GM18505 (cell line): Measurements from ENCODE around the gene R3HDM2.

Experiments used
- ATAC-seq: cut with Tn5 transposase; IDR thresholded peaks from one replicate; pipeline ENCODE4 v1.9.1; 2021; ENCODE audit not compliant: unreplicated experiment
- POLR2A ChIP-seq: IDR thresholded peaks from 4 replicates; pipeline ENCODE4 v1.6.1; 2011; ENCODE audit warnings: borderline replicate concordance; ENCODE audit not compliant: insufficient read depth, insufficient read length; ENCODE audit errors: extremely low read depth

R3HDM2 gene

DNA sequence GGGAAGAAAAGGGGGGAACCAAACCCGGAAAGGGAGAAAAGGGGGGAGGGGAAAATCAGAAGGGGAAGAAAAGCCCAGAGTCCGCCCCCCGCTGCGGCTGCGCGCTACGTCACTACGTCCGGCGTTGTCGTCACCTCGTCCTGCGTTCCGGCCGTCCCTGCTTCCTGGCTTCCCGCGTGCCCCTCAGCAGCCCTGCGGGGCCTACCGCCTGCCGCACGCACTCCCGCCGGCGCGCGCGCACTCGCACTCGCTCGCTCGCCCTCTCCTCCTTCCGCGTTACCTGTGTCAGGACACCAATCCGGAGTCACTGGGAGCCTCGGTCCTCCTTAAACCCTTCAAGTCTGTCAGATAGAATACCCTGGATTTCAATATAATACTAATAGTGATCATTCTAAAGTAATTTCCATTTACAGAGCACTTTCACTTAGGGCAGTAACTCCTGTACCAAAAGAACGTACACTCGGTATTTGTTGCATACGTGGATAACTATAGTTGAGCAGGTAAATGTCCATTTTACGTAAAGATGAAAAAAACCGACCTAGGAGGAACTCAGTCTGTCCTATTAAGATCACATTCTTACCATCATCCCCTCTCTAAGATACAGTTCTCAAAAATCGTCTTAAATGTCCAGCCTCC is at the start of gene R3HDM2:
TSS of gene R3HDM2 (minus strand) at position 113 of the 636 bp plus-strand sequence. CDS start 120,615 bp downstream, outside the sequence.
- ATAC-seq = peak; percentile 92
- TF ChIP-seq POLR2A = peak; percentile 97

DNA sequence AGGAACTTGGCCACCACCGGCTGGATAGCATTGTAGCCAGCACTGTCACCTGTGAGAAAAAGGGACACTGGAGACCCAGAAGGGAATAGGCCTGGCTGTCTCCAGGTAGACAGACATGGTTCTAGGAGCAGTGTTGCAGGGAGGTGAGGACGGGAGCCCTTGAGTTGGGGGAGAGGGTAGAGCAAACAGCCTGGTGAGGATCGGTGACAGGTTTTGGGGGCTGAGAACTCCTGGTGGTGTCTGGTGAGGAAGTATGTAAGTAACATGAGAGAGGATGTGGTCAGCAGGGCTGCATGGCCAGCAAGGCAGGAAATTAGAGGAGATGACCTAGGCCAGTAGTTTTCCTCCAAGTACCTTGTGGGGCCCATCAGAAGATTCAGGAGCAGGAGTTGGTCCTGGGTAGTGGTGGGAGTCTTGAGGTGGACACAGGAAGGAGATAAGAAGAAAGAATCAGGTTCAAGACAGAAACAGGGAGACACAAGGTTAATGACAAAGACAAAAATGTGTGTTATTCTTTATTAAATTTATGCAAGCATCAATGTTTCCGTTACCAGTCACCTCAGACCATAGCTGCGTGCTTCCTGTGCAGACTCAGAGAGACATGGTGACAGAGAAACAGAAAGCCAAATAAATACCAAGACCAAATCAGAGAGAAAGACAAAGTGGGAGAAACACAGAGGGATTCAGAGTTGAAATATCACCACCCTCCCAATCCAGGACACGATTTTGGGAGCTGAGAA is 48.7 kb upstream of the R3HDM2 start, which contains the start of gene ARHGAP9:
TSS of gene ARHGAP9 (minus strand) at position 491 of the 740 bp plus-strand sequence. CDS start at position 31, 460 bp downstream.
- ATAC-seq = peak; percentile 42
- peak; percentile 44 for TF ChIP-seq POLR2A

DNA sequence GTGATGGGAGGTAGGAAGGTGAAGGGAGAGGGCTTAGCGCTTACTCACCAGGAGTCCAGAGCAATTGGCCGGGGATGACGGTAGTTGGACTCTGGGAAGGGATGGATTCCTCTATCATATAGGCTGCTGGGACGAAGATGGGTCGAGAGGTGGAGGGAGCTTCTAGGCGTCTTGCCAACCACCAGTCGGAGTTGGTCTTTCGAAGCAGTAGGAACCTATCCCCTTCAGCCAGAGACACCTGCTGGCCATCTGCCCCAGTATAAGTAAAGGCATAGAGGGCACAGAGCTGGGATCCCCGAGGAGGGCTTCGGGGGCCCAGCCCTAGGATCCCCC is 48.2 kb upstream of the R3HDM2 start:
- TF ChIP-seq POLR2A = no peak
- ATAC-seq = no peak

GRCh38 chr12:57477710-57478681 is 47.2 kb upstream of the R3HDM2 start:
- TF ChIP-seq POLR2A = peak; percentile 61
- ATAC-seq = no peak

DNA sequence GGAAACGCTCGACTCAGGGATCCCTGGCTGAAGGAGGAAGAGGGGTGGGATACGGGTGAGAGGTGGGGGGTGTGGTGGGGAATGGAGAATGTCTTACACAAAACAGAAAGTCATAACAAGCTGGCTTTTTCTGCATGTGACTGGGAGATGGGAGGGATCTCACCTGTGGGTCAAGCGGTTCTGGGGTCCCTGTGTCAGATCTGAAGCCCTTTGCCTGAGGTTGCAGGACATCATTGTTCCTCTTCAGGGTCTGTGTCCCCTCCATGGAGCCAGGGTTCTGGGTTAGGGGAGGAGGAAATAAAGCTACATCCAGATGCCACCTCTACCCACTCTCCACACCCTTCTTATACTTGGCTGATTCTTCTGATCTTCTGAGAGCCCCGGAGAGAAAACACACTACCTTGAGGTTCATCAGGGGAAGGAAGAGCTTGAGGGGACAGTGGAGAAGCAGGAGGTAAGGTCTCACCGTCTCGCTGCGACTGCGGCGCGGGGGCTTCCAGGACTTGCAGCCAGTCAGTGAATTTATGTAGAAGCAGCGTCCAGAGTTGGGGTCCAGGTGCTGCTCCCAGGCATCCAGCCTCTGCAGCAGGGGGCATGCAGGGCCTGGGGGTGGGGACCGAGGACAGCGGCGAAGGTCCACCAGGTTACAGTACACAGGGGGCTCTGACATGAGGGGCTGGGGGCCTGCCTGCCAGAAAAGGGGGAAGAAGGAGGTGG is 46.3 kb upstream of the R3HDM2 start:
- TF ChIP-seq POLR2A = peak; percentile 12
- ATAC-seq = no peak

- TF ChIP-seq POLR2A = peak; percentile 66
- peak; percentile 41 for ATAC-seq
Observed at GRCh38 chr12:57476162-57476992, 45.5 kb upstream of the R3HDM2 start.

DNA sequence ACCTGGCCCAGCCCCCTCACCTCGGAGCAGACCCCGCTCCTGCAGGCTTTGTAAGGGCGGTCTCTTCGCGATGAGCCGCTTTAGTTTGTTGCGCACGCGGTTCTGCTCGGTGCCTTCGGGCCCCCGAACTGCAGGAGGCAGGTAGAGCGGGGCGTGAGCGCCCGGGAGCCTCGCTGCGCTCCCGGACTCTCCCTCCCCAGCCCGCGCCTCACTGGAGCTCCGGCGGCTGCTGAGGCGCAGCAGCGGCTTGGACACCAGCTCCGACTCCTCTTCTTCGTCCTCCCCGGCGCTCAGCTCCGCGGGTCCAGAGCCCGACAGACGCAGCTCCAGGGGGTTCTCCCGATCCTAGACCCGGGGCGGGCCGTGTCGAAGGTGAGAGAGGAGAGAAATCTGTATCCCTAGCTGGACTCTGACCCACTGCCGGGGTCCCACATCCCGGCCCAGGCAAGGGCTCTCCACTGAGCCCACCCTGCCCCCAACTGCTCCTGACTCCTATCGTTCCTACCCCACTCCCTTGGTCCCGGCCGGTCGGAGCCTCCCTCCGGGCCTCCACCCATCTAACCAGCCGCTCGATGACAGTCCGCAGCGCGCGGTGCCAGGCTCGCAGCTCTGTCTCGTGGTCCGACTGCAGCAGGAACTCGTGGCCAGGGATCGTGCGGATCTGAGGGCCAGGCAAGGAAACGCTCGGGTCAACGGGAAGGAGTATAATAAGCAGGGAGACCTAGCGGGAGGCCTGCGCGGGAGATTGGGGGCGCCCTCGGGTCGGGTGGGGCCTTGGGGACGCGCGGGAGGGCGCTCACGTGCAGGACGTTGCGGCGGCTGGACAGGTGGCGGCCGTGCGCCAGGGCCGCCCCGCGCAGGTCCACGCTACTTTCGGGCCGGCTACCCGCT is 44.7 kb upstream of the R3HDM2 start:
- TF ChIP-seq POLR2A = peak; percentile 17
- peak; percentile 5 for ATAC-seq

- TF ChIP-seq POLR2A = no peak
- no peak for ATAC-seq
Observed at GRCh38 chr12:57474862-57475261, 44.0 kb upstream of the R3HDM2 start.

DNA sequence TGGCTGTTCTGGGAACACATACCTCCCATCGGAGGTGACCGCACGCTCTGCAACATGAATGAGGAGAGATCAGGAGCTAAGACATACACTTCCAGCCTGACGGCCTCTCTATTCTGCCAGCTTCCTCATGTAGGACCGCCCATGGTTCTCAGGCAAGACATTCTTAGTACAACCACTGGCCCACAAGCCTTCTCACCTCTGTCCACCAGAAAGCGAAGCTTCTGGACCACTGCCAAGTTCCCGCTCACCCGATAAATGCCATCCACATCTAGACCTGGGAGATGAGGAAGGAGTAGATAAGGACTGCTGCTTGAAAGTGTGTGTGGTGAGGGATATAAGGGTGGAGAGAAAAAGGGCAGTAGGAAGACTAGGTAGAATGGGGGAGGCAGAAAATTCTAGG is 43.6 kb upstream of the R3HDM2 start:
- no peak for TF ChIP-seq POLR2A
- no peak for ATAC-seq

GRCh38 chr12:57473886-57474285 is 43.0 kb upstream of the R3HDM2 start:
- no peak for TF ChIP-seq POLR2A
- ATAC-seq = no peak

DNA sequence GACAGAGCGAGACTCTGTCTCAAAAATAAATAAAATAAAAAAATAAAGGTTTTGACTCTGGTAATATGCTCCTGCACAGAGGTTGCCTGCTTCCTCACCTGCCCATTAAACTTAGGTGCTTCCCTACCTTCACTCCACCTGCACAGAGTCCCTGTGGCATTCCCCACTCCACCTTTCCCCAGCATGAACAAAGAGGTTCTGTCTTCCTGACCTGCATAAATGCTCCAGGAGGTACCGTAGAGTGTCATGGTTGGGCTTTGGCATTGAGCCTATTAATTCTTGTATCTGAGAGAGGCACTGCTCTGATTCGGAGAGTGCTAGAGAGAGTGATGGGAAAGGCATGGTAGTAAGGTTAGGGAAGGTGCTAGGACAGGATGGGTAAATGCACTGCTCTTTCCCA is 42.5 kb upstream of the R3HDM2 start:
- no peak for TF ChIP-seq POLR2A
- ATAC-seq = no peak
